GM12875 (cell line): ENCODE data around the gene HDAC9.
A peak's percentile ranks its signal among the peaks of the same experiment; 100 is the strongest.

ENCODE experiments used
- H3K4me3 ChIP-seq: one replicate; pipeline ENCODE4 v1.5.1; 2011; ENCODE audit warnings: low read depth, low read length, control low read depth
- TF ChIP-seq, protein P1 (sequence below): IDR thresholded peaks from 2 replicates; pipeline ENCODE4 v1.5.1; 2011; ENCODE audit warnings: low read depth, mild to moderate bottlenecking, control low read depth, inconsistent platforms, low read length, moderate library complexity, borderline replicate concordance; ENCODE audit not compliant: insufficient read depth

Gene HDAC9

DNA sequence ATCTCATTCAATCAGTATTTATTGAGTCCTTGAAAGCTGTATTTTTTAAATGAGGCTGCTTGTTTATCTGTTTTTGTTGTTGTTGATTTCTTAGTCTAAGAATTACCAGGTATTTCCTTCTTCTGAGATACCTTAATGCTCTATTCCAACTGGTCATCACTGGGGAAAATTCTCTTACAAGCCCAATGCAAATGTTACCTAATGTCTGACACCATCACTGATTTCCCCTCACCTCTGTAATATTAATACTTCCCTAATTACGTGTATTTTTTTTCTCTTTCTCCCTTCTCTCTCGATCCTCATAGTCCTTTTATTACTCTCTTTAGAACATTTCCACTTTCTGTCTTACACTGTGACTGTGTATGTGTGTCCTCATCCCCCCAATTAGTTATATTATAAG, 13.9 kb downstream of the HDAC9 start:
- TF ChIP-seq, protein P1, sequence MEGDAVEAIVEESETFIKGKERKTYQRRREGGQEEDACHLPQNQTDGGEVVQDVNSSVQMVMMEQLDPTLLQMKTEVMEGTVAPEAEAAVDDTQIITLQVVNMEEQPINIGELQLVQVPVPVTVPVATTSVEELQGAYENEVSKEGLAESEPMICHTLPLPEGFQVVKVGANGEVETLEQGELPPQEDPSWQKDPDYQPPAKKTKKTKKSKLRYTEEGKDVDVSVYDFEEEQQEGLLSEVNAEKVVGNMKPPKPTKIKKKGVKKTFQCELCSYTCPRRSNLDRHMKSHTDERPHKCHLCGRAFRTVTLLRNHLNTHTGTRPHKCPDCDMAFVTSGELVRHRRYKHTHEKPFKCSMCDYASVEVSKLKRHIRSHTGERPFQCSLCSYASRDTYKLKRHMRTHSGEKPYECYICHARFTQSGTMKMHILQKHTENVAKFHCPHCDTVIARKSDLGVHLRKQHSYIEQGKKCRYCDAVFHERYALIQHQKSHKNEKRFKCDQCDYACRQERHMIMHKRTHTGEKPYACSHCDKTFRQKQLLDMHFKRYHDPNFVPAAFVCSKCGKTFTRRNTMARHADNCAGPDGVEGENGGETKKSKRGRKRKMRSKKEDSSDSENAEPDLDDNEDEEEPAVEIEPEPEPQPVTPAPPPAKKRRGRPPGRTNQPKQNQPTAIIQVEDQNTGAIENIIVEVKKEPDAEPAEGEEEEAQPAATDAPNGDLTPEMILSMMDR: no peak
- peak overlapping the region; percentile 51 for H3K4me3 ChIP-seq

DNA sequence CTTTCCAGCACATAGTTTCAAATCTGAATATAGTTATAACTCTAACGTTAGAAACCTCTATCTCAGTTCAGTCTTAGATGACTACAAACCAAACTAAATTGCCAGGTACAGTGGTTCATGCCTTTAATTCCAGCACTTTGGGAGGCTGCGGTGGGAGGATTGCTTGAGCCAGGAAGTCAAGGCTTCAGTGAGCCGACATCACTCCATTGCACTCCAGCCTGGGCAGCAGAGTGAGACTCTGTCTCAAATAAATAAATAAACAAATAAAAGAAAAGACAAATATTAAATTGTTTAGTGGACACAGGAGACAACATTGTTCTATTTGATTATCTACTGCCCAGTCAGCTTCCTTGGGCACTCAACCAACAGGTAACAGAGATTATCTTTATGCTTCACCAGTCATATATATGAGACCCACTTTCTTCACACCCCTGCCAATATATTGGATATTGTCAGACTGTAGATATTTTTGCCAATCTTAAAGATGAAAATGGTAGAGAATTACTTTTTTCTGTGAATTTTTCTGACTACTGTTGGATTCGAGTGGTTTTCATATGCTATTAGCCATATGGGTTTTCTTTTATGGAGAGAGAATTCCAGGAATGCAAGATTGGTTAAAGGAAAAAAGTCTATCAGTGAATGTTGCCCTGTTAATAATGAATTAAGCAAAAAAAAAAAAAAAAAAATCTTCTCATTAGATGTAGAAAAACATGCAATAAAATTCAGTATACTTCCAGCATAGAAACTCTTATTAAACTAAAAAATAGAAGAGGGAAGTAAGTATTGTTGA, 16.0 kb downstream of the HDAC9 start:
- H3K4me3 ChIP-seq: no peak overlapping the region
- TF ChIP-seq, protein P1: no peak

DNA sequence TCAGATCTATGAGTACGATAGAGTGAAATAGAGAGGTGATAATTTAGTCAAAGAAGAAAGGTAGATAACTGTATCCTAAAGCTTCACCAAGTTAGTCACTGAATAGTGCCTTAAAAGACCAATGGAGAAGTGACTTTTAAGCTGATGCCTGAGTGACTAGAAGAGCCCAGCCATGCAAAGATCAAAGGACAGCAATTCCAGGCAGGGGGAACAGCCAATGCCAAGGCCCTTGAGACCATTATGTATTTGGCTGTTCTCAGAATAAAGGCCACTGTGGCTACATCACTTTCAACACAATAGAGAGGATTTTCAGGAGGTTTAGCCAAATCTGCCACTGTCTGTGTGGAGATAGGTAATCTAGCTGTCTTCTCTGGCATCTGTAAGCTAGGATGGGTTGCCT, 17.8 kb downstream of the HDAC9 start:
- TF ChIP-seq, protein P1: no peak
- H3K4me3 ChIP-seq: no peak overlapping the region

DNA sequence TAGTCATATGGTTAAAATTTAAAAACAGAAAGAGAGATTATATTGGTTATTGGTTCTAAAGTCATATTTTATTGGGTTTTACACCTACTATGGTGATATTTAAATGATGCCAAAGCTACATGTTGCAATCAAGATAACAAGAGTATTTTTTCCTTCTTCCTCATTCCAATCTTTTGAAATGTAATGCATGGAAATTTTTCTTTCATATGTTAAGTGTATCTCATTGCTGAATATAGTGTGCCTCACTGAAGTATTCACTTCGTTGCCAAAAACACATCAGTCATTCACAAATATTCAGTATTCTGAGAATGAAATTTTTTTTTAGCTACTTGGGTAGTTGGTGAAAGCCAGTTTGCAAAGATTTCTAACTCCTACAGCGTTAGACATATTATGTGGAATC, 19.5 kb downstream of the HDAC9 start:
- TF ChIP-seq, protein P1: no peak
- H3K4me3 ChIP-seq: no peak overlapping the region

DNA sequence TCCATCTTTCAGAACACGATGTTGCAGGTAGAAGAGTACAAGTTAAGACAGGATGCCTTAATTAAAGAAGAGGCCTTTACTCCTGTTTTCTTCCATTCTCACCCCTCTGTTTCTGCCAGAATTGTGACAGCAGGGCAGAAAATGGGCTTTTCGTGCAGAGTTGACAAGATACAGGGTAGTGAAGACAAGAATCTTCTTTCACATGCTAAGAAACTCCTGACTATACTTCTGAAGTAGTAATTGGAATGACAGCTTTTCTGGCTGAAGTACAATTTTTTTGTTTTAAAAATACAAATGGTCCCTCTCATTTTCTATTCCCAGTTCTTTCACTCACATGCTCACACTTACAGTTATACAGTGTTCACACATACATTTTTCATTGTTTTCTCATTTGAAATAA, 22.1 kb downstream of the HDAC9 start:
- TF ChIP-seq, protein P1: no peak
- H3K4me3 ChIP-seq: no peak overlapping the region

DNA sequence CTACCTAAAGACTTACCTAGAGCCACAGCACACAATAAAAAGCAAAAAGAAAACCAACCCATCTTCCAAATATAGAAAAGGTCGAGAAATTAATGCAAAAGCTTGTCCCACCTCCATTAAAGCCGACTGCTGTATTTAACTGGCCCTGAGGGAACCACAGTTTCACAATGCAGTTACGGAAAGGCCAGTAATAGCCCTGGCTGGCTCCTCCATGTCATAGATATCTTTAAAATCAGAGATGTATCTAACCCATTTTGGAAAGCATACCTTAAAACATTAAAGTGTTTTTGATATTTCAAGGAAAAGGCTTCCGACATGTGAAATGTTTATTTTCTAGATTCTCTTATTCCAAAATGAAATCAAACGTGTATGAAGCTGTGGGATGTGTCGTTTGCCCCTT, 23.0 kb downstream of the HDAC9 start:
- TF ChIP-seq, protein P1: no peak
- peak overlapping the region; percentile 11 for H3K4me3 ChIP-seq

DNA sequence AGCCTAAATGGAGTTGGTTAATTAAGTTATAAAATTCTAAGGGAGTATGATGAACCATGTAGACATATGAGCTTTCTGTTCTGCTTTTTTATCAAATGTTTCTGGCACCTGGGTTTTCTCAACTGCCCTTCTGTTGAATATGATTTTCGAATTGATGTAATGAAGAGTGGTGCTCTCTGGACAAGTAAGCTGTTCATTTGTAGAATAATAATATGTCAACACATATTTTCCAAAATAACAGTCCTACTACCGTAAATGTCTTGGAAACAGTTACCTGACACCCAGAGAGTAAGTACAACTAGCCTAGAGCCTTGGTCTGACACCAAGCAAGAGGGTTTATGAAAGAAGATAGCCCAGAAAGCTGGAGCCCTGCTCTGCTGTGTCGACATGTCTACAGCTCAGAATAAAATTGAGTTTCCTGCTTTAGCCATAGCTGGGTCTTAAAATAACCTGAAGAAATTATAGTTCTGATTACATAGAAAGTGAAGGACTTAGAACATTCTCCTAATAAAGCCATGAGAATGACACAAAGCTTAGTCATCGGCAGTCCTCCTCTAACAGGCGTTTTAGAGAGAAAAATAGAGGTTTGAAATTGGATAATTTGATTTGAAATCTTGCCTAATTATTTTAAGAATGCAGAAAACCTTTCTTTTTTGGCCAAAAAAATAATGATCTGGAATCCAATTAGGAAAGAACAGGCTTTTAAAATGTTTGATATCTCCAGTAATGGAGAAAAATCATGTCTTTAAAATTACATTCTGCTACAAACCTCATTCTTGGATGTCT, 25.1 kb downstream of the HDAC9 start:
- H3K4me3 ChIP-seq: peak overlapping the region; percentile 11
- TF ChIP-seq, protein P1: no peak
